Stimulated activated CD4-positive, alpha-beta T cell treated with anti-CD3 and anti-CD28 coated beads, TNF-alpha, amount 100 ng/mL, for 4 hours (primary cell): Measurements from ENCODE around the gene TRIM73.
A peak's percentile ranks its signal among the peaks of the same experiment; 100 is the strongest.
"Not testable (repeated sequence)": the region's sequence is repeated elsewhere in the genome, so short reads cannot be mapped to it uniquely, and the experiment has no call there.

Source experiments
- DNase-seq, 3 experiments: peaks; one replicate each; pipeline ENCODE4 v3.0.0-alpha.2; 2020; ENCODE audit warnings: low read depth in 3 of 3

Gene TRIM73

GRCh38 chr7:75395329-75395728 is at the start of gene TRIM73:
TRIM73 (plus strand) TSS chr7:75395629; CDS start chr7:75398934, 3,305 bp downstream.
- DNase-seq: not testable (repeated sequence)

GRCh38 chr7:75358671-75359541 is 36.5 kb upstream of the TRIM73 start:
- peak in 1 of 3 experiments; percentile 2 for DNase-seq

- DNase-seq: not testable (repeated sequence)
Measured at GRCh38 chr7:75359542-75359848, 35.9 kb upstream of the TRIM73 start.

GRCh38 chr7:75364079-75364478 is 31.4 kb upstream of the TRIM73 start:
- not testable (repeated sequence) for DNase-seq

- not testable (repeated sequence) for DNase-seq
Measured at GRCh38 chr7:75366643-75367042, 28.8 kb upstream of the TRIM73 start.

GRCh38 chr7:75367313-75367712 is 28.1 kb upstream of the TRIM73 start:
- not testable (repeated sequence) for DNase-seq

- not testable (repeated sequence) for DNase-seq
Measured at GRCh38 chr7:75374144-75374518, 21.3 kb upstream of the TRIM73 start.

GRCh38 chr7:75374519-75375317 is 20.7 kb upstream of the TRIM73 start:
- not testable (repeated sequence) for DNase-seq

GRCh38 chr7:75393194-75393593 is 2.2 kb upstream of the TRIM73 start:
- DNase-seq: not testable (repeated sequence)

- DNase-seq: not testable (repeated sequence)
Measured at GRCh38 chr7:75397865-75398264, 2.4 kb downstream of the TRIM73 start.

- DNase-seq: not testable (repeated sequence)
Measured at GRCh38 chr7:75398771-75399700, 3.6 kb downstream of the TRIM73 start.

GRCh38 chr7:75400575-75400974 is 5.1 kb downstream of the TRIM73 start:
- not testable (repeated sequence) for DNase-seq

GRCh38 chr7:75403455-75404443 is 8.3 kb downstream of the TRIM73 start:
- not testable (repeated sequence) for DNase-seq

- DNase-seq: not testable (repeated sequence)
Measured at GRCh38 chr7:75404663-75405062, 9.2 kb downstream of the TRIM73 start.

GRCh38 chr7:75409880-75410822 is 14.7 kb downstream of the TRIM73 start:
- not testable (repeated sequence) for DNase-seq

- not testable (repeated sequence) for DNase-seq
Measured at GRCh38 chr7:75410823-75411173, 15.4 kb downstream of the TRIM73 start.

GRCh38 chr7:75414204-75414603 is 18.8 kb downstream of the TRIM73 start:
- DNase-seq: not testable (repeated sequence)

GRCh38 chr7:75414708-75415427 is 19.4 kb downstream of the TRIM73 start:
- DNase-seq: not testable (repeated sequence)

GRCh38 chr7:75415428-75415817 is 20.0 kb downstream of the TRIM73 start:
- not testable (repeated sequence) for DNase-seq
